Liver (tissue), 9 donors: ENCODE results near the gene PRDM5. TPM values are rescaled to one million over a fixed set of nuclear protein-coding genes. Genes with fewer than 3 reads are reported as not detected.

Experiments used
- DNase-seq: peaks from one replicate; pipeline ENCODE4 v3.0.0-alpha.2; 2017; ENCODE audit warnings: low spot score
- H3K27ac ChIP-seq, 2 donors: one replicate each; pipeline ENCODE4 v1.7.0; 2013; ENCODE audit warnings: inconsistent platforms in 2 of 2, low read length in 2 of 2, control low read depth in 1 of 2, low read depth in 1 of 2, mild to moderate bottlenecking in 1 of 2
- H3K27me3 ChIP-seq, 4 donors: one replicate each; pipeline versions ENCODE4 v1.6.1 to v1.7.0; 2013; ENCODE audit warnings: low read length in 3 of 4, inconsistent platforms in 1 of 4, mild to moderate bottlenecking in 1 of 4, moderate library complexity in 1 of 4; ENCODE audit not compliant: control insufficient read depth in 4 of 4, insufficient read depth in 4 of 4
- H3K36me3 ChIP-seq, 4 donors: one replicate each; pipeline versions ENCODE4 v1.6.1 to v1.7.0; 2013; ENCODE audit warnings: low read length in 3 of 4, mild to moderate bottlenecking in 3 of 4, low read depth in 1 of 4, moderate library complexity in 1 of 4; ENCODE audit not compliant: control insufficient read depth in 4 of 4, insufficient read depth in 3 of 4
- H3K4me1 ChIP-seq, 4 donors: one replicate each; pipeline versions ENCODE4 v1.6.1 to v1.7.0; 2013; ENCODE audit warnings: low read length in 3 of 4, mild to moderate bottlenecking in 3 of 4, moderate library complexity in 1 of 4; ENCODE audit not compliant: control insufficient read depth in 4 of 4, insufficient read depth in 4 of 4
- H3K4me3 ChIP-seq, 3 donors: one replicate each; pipeline versions ENCODE4 v1.6.1 to v1.7.0; 2013; ENCODE audit warnings: low read length in 3 of 3, control low read depth in 1 of 3, low read depth in 1 of 3, mild to moderate bottlenecking in 1 of 3
- H3K9ac ChIP-seq, 2 donors: one replicate each; pipeline ENCODE4 v1.7.0; 2013; ENCODE audit warnings: low read length in 2 of 2, mild to moderate bottlenecking in 2 of 2, moderate library complexity in 2 of 2, control low read depth in 1 of 2, low read depth in 1 of 2
- H3K9me3 ChIP-seq, 4 donors: one replicate each; pipeline versions ENCODE4 v1.6.1 to v1.7.0; 2013; ENCODE audit warnings: low read length in 3 of 4; ENCODE audit not compliant: control insufficient read depth in 4 of 4
- CTCF ChIP-seq: fragments of 150-350 bp; IDR thresholded peaks from 2 replicates; pipeline ENCODE4 v1.5.1; 2017; ENCODE audit warnings: improper control_type of control experiment, low read depth, low read length; ENCODE audit not compliant: missing input control
- EGR1 ChIP-seq, 2 donors: IDR thresholded peaks; 2 replicates each; pipeline ENCODE4 v1.6.1; 2016 to 2018; ENCODE audit warnings: antibody characterized with exemption in 2 of 2, low read depth in 2 of 2
- FOXA2 ChIP-seq: IDR thresholded peaks from 2 replicates; pipeline ENCODE4 v1.6.1; 2016; ENCODE audit warnings: antibody characterized with exemption
- GABPA ChIP-seq, 2 donors: IDR thresholded peaks in 1 of 2; conservative IDR thresholded peaks in 1 of 2; 2 replicates each; pipeline ENCODE4 v1.6.1; 2016; ENCODE audit warnings: antibody characterized with exemption in 2 of 2, mild to moderate bottlenecking in 1 of 2, moderate library complexity in 1 of 2
- HNF4G ChIP-seq: IDR thresholded peaks from 2 replicates; pipeline ENCODE4 v1.6.1; 2016; ENCODE audit warnings: antibody characterized with exemption
- JUND ChIP-seq, 2 donors: IDR thresholded peaks; 2 replicates each; pipeline ENCODE4 v1.6.1; 2016; ENCODE audit warnings: antibody characterized with exemption in 2 of 2
- NR2F2 ChIP-seq: IDR thresholded peaks from 2 replicates; pipeline ENCODE4 v1.6.1; 2016; ENCODE audit warnings: antibody characterized with exemption
- RAD21 ChIP-seq, 2 donors: IDR thresholded peaks; 2 replicates each; pipeline ENCODE4 v1.6.1; 2016; ENCODE audit warnings: antibody characterized with exemption in 2 of 2, mild to moderate bottlenecking in 2 of 2
- REST ChIP-seq: IDR thresholded peaks from 2 replicates; pipeline ENCODE4 v1.6.1; 2016; ENCODE audit warnings: antibody characterized with exemption, mild to moderate bottlenecking
- RXRA ChIP-seq, 2 donors: IDR thresholded peaks; 2 replicates each; pipeline ENCODE4 v1.6.1; 2017 to 2018; ENCODE audit warnings: antibody characterized with exemption in 2 of 2, mild to moderate bottlenecking in 1 of 2
- SP1 ChIP-seq: IDR thresholded peaks from 2 replicates; pipeline ENCODE4 v1.6.1; 2018; ENCODE audit warnings: antibody characterized with exemption, mild to moderate bottlenecking
- TAF1 ChIP-seq: conservative IDR thresholded peaks from 2 replicates; pipeline ENCODE4 v1.6.1; 2016; ENCODE audit warnings: antibody characterized with exemption, mild to moderate bottlenecking
- YY1 ChIP-seq: IDR thresholded peaks from 2 replicates; pipeline ENCODE4 v1.6.1; 2016; ENCODE audit warnings: antibody characterized with exemption, mild to moderate bottlenecking
- ZBTB33 ChIP-seq: IDR thresholded peaks from 2 replicates; pipeline ENCODE4 v1.6.1; 2016; ENCODE audit warnings: antibody characterized with exemption
- WGBS: extraction: QIAGEN DNeasy Blood & Tissue Kit; methylation state at CpG from one replicate; pipeline ENCODE4 v1.1.7; 2013; 5-methylcytosine and 5-hydroxymethylcytosine counted together
- polyA plus RNA-seq, 2 donors: library from polyadenylated mRNA; stranded (reverse) in 1 of 2; unstranded in 1 of 2; fragments of 200-250 nt in 1 of 2; fragments of >200 nt in 1 of 2; fragmentation: Nextera tagmentation in 1 of 2; extraction: Ambion mirVana in 1 of 2; gene quantifications; one replicate each; pipeline versions ENCODE4 v1.2.1 to v1.2.3, GENCODE V29; 2013 to 2015
- total RNA-seq, 2 donors: library from RNA; depleted of rRNA; stranded (reverse); fragments of >200 nt; gene quantifications; one replicate each; pipeline ENCODE4 v1.2.3, GENCODE V29; 2014
- TF ChIP-seq, protein P1 (sequence below): IDR thresholded peaks from 2 replicates; pipeline ENCODE4 v1.6.1; 2016; ENCODE audit warnings: antibody characterized with exemption
- TF ChIP-seq, protein P2 (sequence below): IDR thresholded peaks from 2 replicates; pipeline ENCODE4 v1.6.1; 2016; ENCODE audit warnings: antibody characterized with exemption
- donor health status: healthy.
- donor health status: healthy.
- donor health status: healthy.
- donor health status: healthy.
- donor health status: healthy.

Gene PRDM5
- total and polyA plus RNA-seq, 4 donors = 0.17 to 4.0 (median 1.1) TPM

- TF ChIP-seq SP1 = no peak
- TF ChIP-seq, protein P1, sequence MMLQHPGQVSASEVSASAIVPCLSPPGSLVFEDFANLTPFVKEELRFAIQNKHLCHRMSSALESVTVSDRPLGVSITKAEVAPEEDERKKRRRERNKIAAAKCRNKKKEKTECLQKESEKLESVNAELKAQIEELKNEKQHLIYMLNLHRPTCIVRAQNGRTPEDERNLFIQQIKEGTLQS = no peak
Observed at GRCh38 chr4:120691106-120691505, 231.4 kb downstream of the PRDM5 start (continued).

- WGBS = 73% methylated on average over 3 of the region's 3 CpGs
- Histone ChIP-seq H3K27ac (no peak overlapping the region), H3K36me3 (no peaks in the 10 kb centered on the region), H3K27me3 (peaks cover 0 to 2% (median 0%) of the 10 kb centered on the region in 4 donors), H3K4me1 (no peaks in the 10 kb centered on the region), H3K9me3 (no peaks in the 10 kb centered on the region), H3K4me3 (no peak overlapping the region), H3K9ac (no peak overlapping the region)
- no peak for TF ChIP-seq HNF4G
- no peak for TF ChIP-seq CTCF
- TF ChIP-seq RXRA (IDR thresholded peaks at IDR 0.05) = no peak
- no peak for TF ChIP-seq FOXA2
- TF ChIP-seq, protein P2, sequence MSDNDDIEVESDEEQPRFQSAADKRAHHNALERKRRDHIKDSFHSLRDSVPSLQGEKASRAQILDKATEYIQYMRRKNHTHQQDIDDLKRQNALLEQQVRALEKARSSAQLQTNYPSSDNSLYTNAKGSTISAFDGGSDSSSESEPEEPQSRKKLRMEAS = no peak
- no peak for TF ChIP-seq REST
- TF ChIP-seq EGR1 (IDR thresholded peaks at IDR 0.05; ENCODE audit: low read depth in 2 of 2) = no peak
- TF ChIP-seq NR2F2 = no peak
- TF ChIP-seq JUND (IDR thresholded peaks at IDR 0.05) = no peak
- no peak for TF ChIP-seq ZBTB33
- no peak for TF ChIP-seq YY1
- no peak for TF ChIP-seq GABPA (IDR thresholded peaks at IDR 0.05 in 1 of 2, conservative IDR thresholded peaks at IDR 0.05 in 1 of 2)
- no peak for TF ChIP-seq TAF1
- TF ChIP-seq, protein P1 = no peak
- no peak for TF ChIP-seq RAD21 (IDR thresholded peaks at IDR 0.05)
- TF ChIP-seq SP1 = no peak
- DNase-seq = no peak
Observed at GRCh38 chr4:120688791-120689190, 233.7 kb downstream of the PRDM5 start.
